Pericardium fibroblast (primary cell): ENCODE data around the gene TTC3. TPM values are rescaled to one million over a fixed set of nuclear protein-coding genes. Genes with fewer than 3 reads are reported as not detected.

Experiments
- total RNA-seq: library from RNA; depleted of rRNA; stranded (reverse); fragments of >200 nt; gene quantifications from 2 replicates; pipeline ENCODE4 v1.2.3, GENCODE V29; 2015

The TTC3 gene
- total RNA-seq: 128 and 139 TPM in 2 replicates

GRCh38 chr21:37072988-37073416 lies at the start of gene TTC3, which contains the start of gene PIGP:
Gene TTC3, plus strand, starts transcription at chr21:37073254. Its CDS starts 14,004 bp downstream, at chr21:37087258.
Gene PIGP, minus strand, starts transcription at chr21:37073071. Its CDS starts 556 bp downstream, at chr21:37072515.

Other genes with a start within 250 kb of the TTC3 start
- gene HLCS, start 106.6 kb upstream of the TTC3 start, total RNA-seq: 11.0 and 11.6 TPM in 2 replicates
- gene RIPPLY3, start 66.6 kb upstream of the TTC3 start, total RNA-seq: not detected in 2 replicates
- 13.5 and 33.8 TPM in 2 replicates for gene PIGP, start 183 bp upstream of the TTC3 start, total RNA-seq
- 42.4 and 67.4 TPM in 2 replicates for gene VPS26C, start 194.1 kb downstream of the TTC3 start, total RNA-seq